ENCODE data around the gene SUN1. TPM values are rescaled to one million over a fixed set of nuclear protein-coding genes. Genes with fewer than 3 reads are reported as not detected.
"Not testable (repeated sequence)": the region's sequence is repeated elsewhere in the genome, so short reads cannot be mapped to it uniquely, and the experiment has no call there.

The SUN1 gene
- total and polyA plus RNA-seq, 5 experiments from 2014 or later = 26.1 to 198 (median 37.5) TPM

- ATAC-seq (no peak), DNase-seq (peak in 2 of 10 donors; percentile 12 to 34)
- POLR2A ChIA-PET = interaction anchor here (0.5 to 2.4 kb wide), 2 partner anchors 10 to 107 kb away, joined by 3 to 8 read pairs; no protein-coding TSS in a partner anchor
- Mint-ChIP-seq H3K27ac (peak overlapping the region in 2 of 10 donors; percentile 43 to 93), H3K4me1 (peaks cover 16 to 40% (median 33%) of the 10 kb centered on the region in 4 donors), H3K9me3 (no peaks in the 10 kb centered on the region), H3K4me3 (no peak overlapping the region), H3K36me3 (no peaks in the 10 kb centered on the region), H3K27me3 (no peaks in the 10 kb centered on the region)
Measured at GRCh38 chr7:919924-920341, 87.7 kb downstream of the SUN1 start.

- H3K27ac Mint-ChIP-seq = peak overlapping the region in 9 of 10 donors; percentile 68 to 97 (median 80)
- peaks cover 16 to 43% (median 36%) of the 10 kb centered on the region in 4 donors for H3K4me1 Mint-ChIP-seq
- peak overlapping the region in 7 of 10 donors; percentile 23 to 82 (median 58) for H3K4me3 Mint-ChIP-seq
- ATAC-seq (no peak), DNase-seq (peak in 1 of 10 donors; percentile 46)
- POLR2A ChIA-PET = interaction anchor here (0.5 to 2.4 kb wide), 2 partner anchors 10 to 107 kb away, joined by 3 to 8 read pairs; no protein-coding TSS in a partner anchor
- H3K9me3 Mint-ChIP-seq = no peaks in the 10 kb centered on the region
- H3K36me3 Mint-ChIP-seq = no peaks in the 10 kb centered on the region
- no peaks in the 10 kb centered on the region for H3K27me3 Mint-ChIP-seq
Measured at GRCh38 chr7:920351-921070, 88.2 kb downstream of the SUN1 start.

GRCh38 chr7:921071-921461 lies 88.8 kb downstream of the SUN1 start:
- H3K4me3 Mint-ChIP-seq = peak overlapping the region in 9 of 10 donors; percentile 23 to 82 (median 58)

GRCh38 chr7:921581-922333 lies 89.5 kb downstream of the SUN1 start:
- Mint-ChIP-seq H3K9me3 (no peaks in the 10 kb centered on the region), H3K4me3 (peak overlapping the region in 9 of 10 donors; percentile 36 to 93 (median 84))

More at GRCh38 chr7:921071-921461, 88.8 kb downstream of the SUN1 start:
- Mint-ChIP-seq H3K4me1 (peaks cover 15 to 47% (median 38%) of the 10 kb centered on the region in 4 donors), H3K27me3 (no peaks in the 10 kb centered on the region), H3K27ac (peak overlapping the region; percentile 68 to 97 (median 80)), H3K9me3 (no peaks in the 10 kb centered on the region), H3K36me3 (no peaks in the 10 kb centered on the region)
- ATAC-seq (no peak), DNase-seq (peak in 2 of 10 donors; percentile 15 to 56)
- POLR2A ChIA-PET = interaction anchor here (2.4 kb wide), 1 partner anchor 11 kb away, joined by 8 read pairs; no protein-coding TSS in a partner anchor

GRCh38 chr7:922334-923107 lies 90.2 kb downstream of the SUN1 start:
- DNase-seq (peak in 3 of 10 donors; percentile 21 to 39 (median 22)), ATAC-seq (peak in 1 of 2 donors; percentile 0)
- Mint-ChIP-seq H3K36me3 (no peaks in the 10 kb centered on the region), H3K9me3 (no peaks in the 10 kb centered on the region), H3K4me3 (peak overlapping the region; percentile 82 to 93 (median 87)), H3K4me1 (peaks cover 13 to 56% (median 40%) of the 10 kb centered on the region in 4 donors), H3K27ac (peak overlapping the region; percentile 92 to 97 (median 94)), H3K27me3 (no peaks in the 10 kb centered on the region)
- POLR2A ChIA-PET = interaction anchor here (1.1 to 2.4 kb wide), 11 partner anchors 10 to 52 kb away, joined by 3 to 41 read pairs (median 7); partner anchors contain the start of genes ADAP1, COX19 and GET4

More at GRCh38 chr7:921581-922333, 89.5 kb downstream of the SUN1 start:
- DNase-seq (peak in 3 of 10 donors; percentile 17 to 59 (median 17)), ATAC-seq (no peak)
- POLR2A ChIA-PET = interaction anchor here (1.3 to 2.4 kb wide), 4 partner anchors 11 to 53 kb away, joined by 4 to 41 read pairs (median 8); partner anchors contain the start of gene COX19
- no peaks in the 10 kb centered on the region for H3K36me3 Mint-ChIP-seq
- peak overlapping the region; percentile 68 to 97 (median 82) for H3K27ac Mint-ChIP-seq
- no peaks in the 10 kb centered on the region for H3K27me3 Mint-ChIP-seq
- peaks cover 12 to 49% (median 35%) of the 10 kb centered on the region in 4 donors for H3K4me1 Mint-ChIP-seq

- H3K9me3 Mint-ChIP-seq = no peaks in the 10 kb centered on the region
Measured at GRCh38 chr7:923108-924041, 91.1 kb downstream of the SUN1 start.

GRCh38 chr7:924042-924441 lies 91.8 kb downstream of the SUN1 start:
- Mint-ChIP-seq H3K4me1 (peaks cover 11 to 56% (median 48%) of the 10 kb centered on the region in 4 donors), H3K4me3 (peak overlapping the region in 2 of 10 donors; percentile 82 to 88), H3K27ac (peak overlapping the region in 3 of 10 donors; percentile 38 to 97 (median 61))
- not testable (repeated sequence) for H3K9me3 Mint-ChIP-seq, ATAC-seq, H3K27me3 Mint-ChIP-seq, H3K36me3 Mint-ChIP-seq
- DNase-seq = peak in 2 of 10 donors; percentile 11 to 58
- POLR2A ChIA-PET = interaction anchor here (1.1 to 2.2 kb wide), 8 partner anchors 12 to 50 kb away, joined by 3 to 41 read pairs (median 6); partner anchors contain the start of genes ADAP1, COX19 and GET4

More at GRCh38 chr7:923108-924041, 91.1 kb downstream of the SUN1 start:
- peak overlapping the region; percentile 82 to 93 (median 87) for H3K4me3 Mint-ChIP-seq
- peak; percentile 68 to 95 (median 89) for DNase-seq
- H3K4me1 Mint-ChIP-seq = peaks cover 11 to 57% (median 43%) of the 10 kb centered on the region in 4 donors
- H3K36me3 Mint-ChIP-seq = no peaks in the 10 kb centered on the region
- peak; percentile 86 to 92 for ATAC-seq
- H3K27me3 Mint-ChIP-seq = no peaks in the 10 kb centered on the region
- H3K27ac Mint-ChIP-seq = peak overlapping the region; percentile 92 to 97 (median 94)
- POLR2A ChIA-PET = interaction anchor here (1.1 to 2.2 kb wide), 10 partner anchors 11 to 51 kb away, joined by 3 to 41 read pairs (median 6); partner anchors contain the start of genes ADAP1, COX19 and GET4

Other genes with a start within 250 kb of the SUN1 start
- gene DNAAF5, start 105.8 kb upstream of the SUN1 start, total RNA-seq = 10 to 100 TPM; 12.3 to 16.3 TPM
- 1 to 10 TPM; 2.8 to 4.6 (median 4.6) TPM for gene DNAAF5, start 105.8 kb upstream of the SUN1 start, polyA plus RNA-seq
- 10 to 100 TPM; 46.2 to 47.3 TPM for gene PRKAR1B, start 105.2 kb upstream of the SUN1 start, total RNA-seq
- 10 to 100 TPM; 14.6 to 35.4 (median 27.6) TPM for gene PRKAR1B, start 105.2 kb upstream of the SUN1 start, polyA plus RNA-seq
- 10 to 100 TPM; 61.4 to 64.1 TPM for gene GET4, start 44.1 kb downstream of the SUN1 start, total RNA-seq
- 10 to 100 TPM; 23.0 to 34.6 (median 23.6) TPM for gene GET4, start 44.1 kb downstream of the SUN1 start, polyA plus RNA-seq
- gene ADAP1, start 122.2 kb downstream of the SUN1 start, total RNA-seq = 10 to 100 TPM; 12.4 to 14.5 TPM
- gene ADAP1, start 122.2 kb downstream of the SUN1 start, polyA plus RNA-seq = 10 to 100 TPM in 1 of 3 donors, 1 to 10 TPM in 2; 7.6 to 18.4 (median 8.2) TPM
- gene COX19, start 143.1 kb downstream of the SUN1 start, total RNA-seq = 10 to 100 TPM; 46.9 to 49.0 TPM
- 10 to 100 TPM; 19.3 to 21.5 (median 20.2) TPM for gene COX19, start 143.1 kb downstream of the SUN1 start, polyA plus RNA-seq
- gene CYP2W1, start 150.7 kb downstream of the SUN1 start, total RNA-seq = not detected
- not detected for gene CYP2W1, start 150.7 kb downstream of the SUN1 start, polyA plus RNA-seq
- gene GPR146, start 212.1 kb downstream of the SUN1 start, total RNA-seq = 1 to 10 TPM; 7.0 to 9.5 TPM
- gene GPR146, start 212.1 kb downstream of the SUN1 start, polyA plus RNA-seq = 1 to 10 TPM; 1.4 to 3.8 (median 2.5) TPM